Muscle of arm (tissue), 14 donors: ENCODE measurements around the gene KRTAP16-1. TPM values are rescaled to one million over a fixed set of nuclear protein-coding genes. Genes with fewer than 3 reads are reported as not detected.
"Not testable (repeated sequence)": the region's sequence is repeated elsewhere in the genome, so short reads cannot be mapped to it uniquely, and the experiment has no call there.

ENCODE experiments used
- DNase-seq: peaks from one replicate; pipeline ENCODE4 v3.0.0-alpha.2; 2013
- long read RNA-seq, 11 donors: transcript quantifications; one replicate each; lab custom pipeline, GENCODE V29; 2026
- polyA plus RNA-seq, 12 donors: library from polyadenylated mRNA; unstranded; fragments of 120-200 nt; gene quantifications; one replicate each; pipeline ENCODE4 v1.2.1, GENCODE V29; 2013; ENCODE audit not compliant: insufficient read length in 12 of 12

KRTAP16-1 gene, protein sequence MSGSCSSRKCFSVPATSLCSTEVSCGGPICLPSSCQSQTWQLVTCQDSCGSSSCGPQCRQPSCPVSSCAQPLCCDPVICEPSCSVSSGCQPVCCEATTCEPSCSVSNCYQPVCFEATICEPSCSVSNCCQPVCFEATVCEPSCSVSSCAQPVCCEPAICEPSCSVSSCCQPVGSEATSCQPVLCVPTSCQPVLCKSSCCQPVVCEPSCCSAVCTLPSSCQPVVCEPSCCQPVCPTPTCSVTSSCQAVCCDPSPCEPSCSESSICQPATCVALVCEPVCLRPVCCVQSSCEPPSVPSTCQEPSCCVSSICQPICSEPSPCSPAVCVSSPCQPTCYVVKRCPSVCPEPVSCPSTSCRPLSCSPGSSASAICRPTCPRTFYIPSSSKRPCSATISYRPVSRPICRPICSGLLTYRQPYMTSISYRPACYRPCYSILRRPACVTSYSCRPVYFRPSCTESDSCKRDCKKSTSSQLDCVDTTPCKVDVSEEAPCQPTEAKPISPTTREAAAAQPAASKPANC
- not detected for polyA plus RNA-seq
- long read RNA-seq, donor 1: 0 reads
- long read RNA-seq, donor 2: 0 reads
- long read RNA-seq, donor 3: 0 reads
- long read RNA-seq, donor 4: 0 reads
- long read RNA-seq, donor 5: 0 reads
- long read RNA-seq, donor 6: 0 reads
- long read RNA-seq, donor 7: 0 reads
- long read RNA-seq, donor 8: 0 reads
- long read RNA-seq, donor 9: 0 reads
- long read RNA-seq, donor 10: 0 reads
- long read RNA-seq, donor 11: 0 reads

DNA sequence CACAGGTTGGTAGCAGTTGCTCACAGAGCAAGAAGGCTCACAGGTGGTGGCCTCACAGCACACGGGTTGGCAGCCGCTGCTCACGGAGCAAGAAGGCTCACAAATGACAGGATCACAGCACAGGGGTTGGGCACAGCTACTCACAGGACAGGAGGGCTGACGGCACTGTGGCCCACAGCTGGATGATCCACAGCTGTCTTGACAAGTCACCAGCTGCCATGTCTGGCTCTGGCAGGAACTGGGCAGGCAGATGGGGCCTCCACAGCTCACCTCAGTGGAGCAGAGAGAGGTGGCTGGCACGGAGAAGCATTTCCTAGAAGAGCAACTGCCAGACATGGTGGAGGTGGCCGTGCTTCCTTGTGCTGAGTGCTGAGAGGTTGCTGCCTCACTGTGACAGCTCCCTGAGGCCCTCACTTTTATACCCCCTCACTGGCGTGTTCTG is at the start of gene KRTAP16-1:
KRTAP16-1 (minus strand) TSS at position 392 of the 442 bp plus-strand sequence; CDS start at position 336, 56 bp downstream.
- no peak for DNase-seq

DNA sequence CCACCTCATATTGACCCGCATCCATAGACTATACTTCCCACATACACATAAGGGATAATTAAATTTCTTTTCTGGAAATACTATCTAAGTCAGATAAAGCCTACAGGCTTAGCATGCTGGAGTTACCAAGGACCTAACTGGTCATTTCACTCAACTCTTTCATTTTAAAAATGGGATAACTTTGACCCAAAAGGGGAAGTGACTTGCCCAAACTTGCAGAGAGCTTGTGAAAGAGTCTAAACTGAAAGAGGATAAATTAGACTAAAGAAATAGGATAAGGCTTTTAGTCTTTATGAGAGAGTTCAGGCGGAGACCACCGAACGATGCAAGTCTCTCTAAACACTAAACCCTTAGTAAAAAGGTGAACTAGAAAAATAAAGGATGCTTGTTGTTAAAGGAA is 45.4 kb upstream of the KRTAP16-1 start:
- DNase-seq: no peak

DNA sequence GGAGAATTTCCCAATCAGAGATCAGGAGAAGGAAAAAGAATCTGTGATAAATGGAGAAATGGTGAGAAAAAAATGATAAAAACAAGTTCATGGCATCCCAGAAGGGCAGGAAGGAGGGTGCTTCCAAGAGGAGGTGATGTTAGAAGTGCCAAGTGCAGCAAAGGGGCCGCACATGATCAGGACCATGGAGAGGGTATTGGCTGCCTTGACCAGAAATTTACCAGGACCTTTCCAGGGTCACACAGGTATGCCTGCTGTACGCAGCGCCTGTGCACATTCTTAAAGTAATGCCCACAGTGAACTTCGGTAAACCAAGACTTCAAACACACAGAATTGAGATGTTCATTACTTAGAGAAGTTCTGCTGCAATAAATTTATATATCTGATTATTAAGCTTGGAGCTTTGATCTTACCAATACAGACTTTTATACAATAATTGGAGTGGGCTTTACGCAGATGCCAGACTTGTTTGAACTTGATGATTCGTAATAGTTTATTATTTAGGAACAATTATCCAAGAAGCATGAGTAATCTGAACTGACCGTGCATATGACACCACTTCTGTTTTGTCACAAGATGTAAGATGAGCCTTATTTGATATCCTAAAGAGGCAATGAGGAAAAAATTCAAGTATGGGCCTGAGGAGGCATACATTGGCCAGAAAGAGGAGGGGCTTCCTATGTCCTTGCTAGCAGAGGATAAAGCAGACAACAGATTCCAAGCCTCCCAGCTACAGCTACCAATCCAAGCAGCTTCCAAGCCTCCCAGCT is 43.7 kb upstream of the KRTAP16-1 start:
- no peak for DNase-seq

DNA sequence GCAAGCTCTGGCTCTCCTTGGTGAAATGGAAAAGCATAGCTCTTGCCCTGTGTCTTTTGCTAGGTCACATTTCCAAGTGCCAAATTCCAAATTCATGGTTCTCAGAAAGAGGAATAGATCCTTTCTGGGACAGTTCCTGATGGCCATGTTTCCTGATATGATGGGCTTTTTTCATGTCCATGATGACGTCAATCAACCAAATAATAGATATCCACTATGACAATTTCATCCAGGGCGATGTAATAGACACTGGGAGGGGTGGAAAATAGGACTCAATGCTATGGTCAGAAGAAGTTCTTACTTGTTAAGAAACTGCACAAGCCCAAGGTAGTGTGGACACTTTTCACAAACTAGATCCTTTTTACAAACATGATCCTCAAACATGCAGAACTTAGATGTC is 42.1 kb upstream of the KRTAP16-1 start:
- DNase-seq: no peak

DNA sequence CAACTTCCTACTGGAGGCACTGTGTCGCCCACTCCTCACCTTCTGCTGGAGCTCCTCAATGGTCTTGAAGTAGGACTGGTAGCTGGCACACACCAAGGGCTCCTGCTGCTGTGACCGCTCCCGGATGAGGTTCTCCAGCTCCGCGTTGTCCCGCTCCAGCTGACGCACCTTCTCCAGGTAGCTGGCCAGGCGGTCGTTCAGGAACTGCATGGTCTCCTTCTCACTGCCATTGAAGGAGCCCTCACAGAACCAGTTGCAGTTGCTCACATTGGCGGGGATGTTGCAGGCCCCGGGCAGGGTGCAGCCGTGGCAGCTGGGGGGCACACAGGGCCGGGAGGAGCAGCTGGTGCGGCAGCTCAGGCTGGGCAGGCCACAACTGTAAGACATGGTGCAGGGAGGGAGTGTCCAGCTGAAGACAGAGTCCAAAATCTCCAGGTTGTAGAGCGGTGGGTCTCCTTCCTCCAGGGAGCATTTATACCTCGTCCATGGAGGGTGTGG is 41.3 kb upstream of the KRTAP16-1 start, which contains the start of gene KRT33A:
KRT33A (minus strand) TSS at position 448 of the 498 bp plus-strand sequence; CDS start at position 387, 61 bp downstream.
- DNase-seq: not testable (repeated sequence)

DNA sequence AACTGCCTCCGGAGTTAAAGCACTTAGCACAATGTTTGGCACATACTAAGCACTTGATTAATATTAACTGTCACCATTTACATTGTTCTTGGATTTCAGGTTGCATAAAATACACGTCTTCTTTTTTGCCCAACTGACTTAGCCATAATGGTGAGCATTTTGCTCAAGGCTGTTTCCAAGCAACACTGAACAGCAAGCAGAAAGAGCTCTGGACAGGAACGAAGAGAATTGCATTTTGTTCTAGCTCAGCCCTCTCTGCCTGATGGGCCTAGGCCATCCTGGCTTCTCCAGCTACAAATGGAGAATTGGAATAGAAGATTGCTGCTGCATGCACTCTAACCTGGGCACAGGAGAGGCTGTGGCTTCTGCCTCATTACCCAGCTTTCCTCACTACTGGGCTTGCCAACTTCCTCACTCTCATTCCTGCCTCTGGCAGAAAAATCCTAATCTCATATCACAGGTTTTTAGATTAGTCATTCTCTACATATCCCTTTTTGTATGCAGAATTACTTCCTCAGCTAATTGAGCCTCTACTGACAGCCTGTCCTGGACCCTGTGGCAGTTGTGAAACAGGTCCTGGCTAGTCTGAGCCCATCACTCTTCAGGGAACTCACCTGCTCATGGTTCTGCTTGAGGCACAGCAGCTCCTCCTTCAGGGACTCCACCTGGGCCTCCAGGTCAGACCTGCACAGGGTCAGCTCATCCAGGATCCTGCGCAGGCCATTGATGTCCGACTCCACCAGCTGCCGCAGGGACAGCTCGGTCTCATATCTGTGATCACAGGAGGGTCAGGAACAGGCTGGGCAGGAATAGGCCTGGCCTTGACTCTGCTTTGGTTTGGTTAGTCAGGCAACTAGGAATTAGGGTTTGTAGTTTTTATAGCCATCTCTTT is 39.0 kb upstream of the KRTAP16-1 start:
- DNase-seq: no peak

DNA sequence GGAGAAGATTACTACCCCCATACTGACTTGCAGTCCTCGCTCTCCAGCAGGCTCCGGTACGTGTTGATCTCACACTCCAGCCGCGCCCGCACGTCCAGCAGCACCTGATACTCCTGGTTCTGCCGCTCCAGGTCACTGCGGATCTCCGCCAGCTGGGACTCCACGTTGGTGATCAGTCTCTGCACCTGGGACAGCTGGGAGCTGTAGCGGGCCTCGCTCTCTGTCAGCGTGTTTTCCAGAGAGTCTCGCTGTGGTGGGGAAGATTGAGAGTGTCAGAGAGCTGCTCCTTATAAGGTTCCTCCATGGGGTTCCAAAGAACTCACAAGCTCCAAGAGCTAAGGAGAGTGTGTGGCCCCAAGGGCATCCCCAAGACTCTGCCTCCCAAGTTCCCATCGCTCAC is 37.3 kb upstream of the KRTAP16-1 start:
- not testable (repeated sequence) for DNase-seq

DNA sequence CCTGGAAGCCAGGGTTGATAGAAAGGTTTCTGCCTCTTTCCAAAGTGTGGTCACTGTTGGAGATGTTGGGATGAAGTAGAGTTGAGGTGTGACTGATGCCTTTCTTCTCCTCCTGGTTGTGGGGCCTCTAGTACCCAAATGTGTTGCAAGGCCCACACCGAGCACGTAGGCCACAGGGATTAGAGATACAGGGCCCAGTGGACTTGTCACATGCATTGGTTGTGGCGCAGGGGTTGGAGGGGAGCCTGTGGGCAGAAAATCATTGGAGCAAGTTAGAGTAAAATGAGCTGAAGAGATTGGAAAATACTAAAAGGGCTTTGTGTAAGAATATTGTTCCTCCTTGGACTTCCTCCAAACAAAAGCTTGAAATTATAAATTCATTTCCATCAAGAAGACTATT is 36.9 kb upstream of the KRTAP16-1 start:
- DNase-seq: no peak

DNA sequence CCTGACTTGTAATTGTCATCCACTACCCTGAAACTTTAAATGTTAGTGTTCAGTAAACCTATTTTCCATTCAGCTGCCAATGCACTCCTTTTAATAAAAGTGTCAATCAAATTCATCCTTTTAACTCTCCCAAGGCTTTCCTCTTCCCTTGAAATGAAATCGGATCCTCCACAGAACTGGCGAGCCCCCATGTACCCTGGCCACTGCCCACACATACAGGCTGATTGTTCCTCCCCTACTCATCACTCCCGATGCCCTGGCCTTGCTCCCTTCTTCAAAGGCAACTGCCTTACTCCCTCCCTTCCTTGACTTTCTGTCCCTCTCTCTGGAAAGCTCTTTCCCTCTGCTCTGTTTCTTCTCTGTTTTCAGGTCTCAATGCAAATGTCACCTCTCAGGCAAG is 33.9 kb upstream of the KRTAP16-1 start:
- DNase-seq: no peak

DNA sequence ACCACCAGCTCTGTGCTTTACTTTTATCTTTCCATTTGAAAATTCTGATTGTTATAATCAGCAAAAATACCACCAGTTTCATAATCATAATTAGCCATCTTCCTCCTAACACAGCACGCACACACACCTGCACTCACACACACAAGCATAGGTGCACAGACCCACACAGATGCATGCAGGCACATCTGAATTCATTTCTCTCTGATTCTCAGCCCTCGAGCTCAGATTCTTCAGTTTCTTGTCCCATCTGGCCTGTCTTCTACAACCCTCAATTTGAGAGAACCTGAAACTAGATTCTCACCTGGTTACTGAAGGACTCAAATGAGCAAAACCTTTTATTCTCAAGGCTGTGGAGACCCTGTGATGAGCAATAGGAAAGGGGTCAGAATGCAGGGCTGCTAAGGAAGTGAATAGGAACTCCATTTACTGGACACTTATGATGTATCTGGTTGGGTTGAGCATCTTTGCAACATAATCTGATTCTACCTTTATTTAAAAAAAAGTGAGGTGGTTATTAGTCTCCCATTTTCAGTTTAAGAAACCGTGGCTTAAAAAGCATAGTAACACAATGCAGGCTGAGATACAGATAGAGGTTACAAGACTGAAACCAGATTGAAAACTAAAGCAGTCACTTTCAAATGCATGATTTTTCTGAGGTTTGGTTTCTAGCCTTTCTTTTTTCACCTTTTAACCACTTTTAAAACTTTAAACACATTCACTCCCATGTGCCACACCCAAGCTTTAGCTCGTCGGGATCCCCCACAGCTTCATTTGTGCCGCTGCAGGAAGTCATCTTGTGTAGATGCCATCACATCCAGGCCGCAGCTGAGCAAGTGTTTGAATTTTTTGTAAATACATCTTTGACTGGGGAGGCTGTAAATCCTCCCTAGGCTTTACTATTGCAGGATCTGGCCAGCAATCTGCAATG is 32.1 kb upstream of the KRTAP16-1 start:
- no peak for DNase-seq

DNA sequence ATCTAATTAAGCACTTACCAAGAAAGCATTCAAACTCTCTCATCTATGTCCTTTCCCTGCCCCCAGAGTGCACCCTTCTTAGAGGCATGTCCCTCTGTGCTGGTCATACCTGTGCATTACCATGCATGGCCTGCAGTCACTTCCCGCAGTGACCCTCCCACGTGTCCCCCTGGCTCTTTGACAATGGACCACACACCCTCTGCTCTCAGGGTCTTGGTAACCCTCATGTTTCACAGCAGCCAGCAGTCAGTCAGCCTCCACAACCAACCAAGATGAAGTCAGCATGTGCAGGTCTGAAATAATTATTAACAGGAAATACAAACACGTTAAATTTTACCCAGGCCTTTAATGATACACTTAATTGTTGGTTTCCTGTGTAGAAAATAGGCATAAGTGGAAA is 31.4 kb upstream of the KRTAP16-1 start:
- DNase-seq: no peak

DNA sequence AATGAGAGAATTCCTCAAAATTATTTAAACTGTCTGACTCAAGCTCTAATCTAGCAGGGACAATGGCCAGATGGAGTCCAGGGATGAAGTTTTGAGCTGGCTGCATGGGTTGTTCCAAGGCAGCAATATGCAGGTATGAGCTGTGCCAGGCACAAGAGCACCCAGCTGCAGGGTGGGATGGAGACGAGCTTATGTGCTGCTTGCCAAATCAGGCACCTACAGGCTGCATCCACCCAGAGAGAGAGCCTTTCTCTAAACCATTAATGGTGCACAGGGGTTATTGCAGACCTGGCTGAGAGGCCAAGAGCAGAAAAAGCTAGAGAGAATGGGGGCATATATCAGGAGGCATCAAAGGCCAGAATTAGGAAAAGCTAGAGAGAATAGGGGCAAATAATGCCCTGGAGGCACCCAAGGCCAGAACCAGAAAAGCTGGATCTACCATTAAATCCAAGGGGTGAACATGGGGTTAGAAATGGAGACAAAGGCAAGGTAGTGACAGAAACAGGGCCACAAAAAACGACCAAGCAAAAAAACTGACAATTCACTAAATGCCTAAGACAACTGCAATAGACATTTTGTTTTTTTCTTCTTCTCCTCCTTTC is 30.6 kb upstream of the KRTAP16-1 start:
- DNase-seq: no peak

DNA sequence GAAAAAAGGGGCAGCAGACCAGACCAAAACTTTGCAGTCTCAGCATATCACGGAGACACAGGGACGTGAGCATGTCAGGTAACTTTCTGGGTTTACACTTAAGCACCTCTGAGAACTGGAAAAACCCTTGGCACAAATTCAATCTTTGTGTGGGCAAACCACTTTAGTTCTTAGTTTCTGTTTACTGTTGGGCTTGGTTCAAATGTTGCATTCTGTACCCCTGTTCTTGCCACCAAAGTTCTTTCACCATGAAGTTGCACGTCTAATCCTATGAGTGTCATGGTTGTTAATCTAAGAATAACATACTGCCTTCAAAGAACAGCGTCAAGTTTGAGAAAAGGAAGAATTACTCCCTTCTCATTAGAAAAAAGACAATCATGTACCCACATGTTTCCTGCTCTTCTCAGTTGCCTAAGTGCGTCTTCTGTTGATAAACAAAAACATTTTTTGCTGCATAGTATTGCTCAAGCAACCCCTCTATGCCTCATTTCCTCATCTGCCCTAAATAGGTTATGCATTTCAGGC is 29.9 kb upstream of the KRTAP16-1 start:
- no peak for DNase-seq

DNA sequence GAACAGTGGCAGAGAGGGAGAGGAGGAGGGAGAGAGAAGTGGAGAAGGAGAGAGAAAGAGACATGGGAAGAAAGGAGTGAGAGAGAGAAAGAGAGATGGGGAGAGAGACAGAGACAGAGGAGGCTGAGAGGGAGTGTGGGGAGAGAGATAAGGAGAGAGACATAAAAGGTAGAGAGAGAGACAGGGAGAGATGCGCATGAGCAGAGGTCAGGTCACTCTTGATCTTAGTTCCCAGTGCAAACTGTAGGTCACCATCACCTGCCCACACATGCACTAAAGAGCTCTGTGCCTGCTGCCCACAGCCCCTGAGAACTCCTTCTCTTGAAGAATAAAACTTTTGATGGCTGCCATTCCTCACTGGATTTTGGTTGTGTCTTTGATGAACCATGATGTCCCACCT is 26.6 kb upstream of the KRTAP16-1 start:
- DNase-seq: no peak

DNA sequence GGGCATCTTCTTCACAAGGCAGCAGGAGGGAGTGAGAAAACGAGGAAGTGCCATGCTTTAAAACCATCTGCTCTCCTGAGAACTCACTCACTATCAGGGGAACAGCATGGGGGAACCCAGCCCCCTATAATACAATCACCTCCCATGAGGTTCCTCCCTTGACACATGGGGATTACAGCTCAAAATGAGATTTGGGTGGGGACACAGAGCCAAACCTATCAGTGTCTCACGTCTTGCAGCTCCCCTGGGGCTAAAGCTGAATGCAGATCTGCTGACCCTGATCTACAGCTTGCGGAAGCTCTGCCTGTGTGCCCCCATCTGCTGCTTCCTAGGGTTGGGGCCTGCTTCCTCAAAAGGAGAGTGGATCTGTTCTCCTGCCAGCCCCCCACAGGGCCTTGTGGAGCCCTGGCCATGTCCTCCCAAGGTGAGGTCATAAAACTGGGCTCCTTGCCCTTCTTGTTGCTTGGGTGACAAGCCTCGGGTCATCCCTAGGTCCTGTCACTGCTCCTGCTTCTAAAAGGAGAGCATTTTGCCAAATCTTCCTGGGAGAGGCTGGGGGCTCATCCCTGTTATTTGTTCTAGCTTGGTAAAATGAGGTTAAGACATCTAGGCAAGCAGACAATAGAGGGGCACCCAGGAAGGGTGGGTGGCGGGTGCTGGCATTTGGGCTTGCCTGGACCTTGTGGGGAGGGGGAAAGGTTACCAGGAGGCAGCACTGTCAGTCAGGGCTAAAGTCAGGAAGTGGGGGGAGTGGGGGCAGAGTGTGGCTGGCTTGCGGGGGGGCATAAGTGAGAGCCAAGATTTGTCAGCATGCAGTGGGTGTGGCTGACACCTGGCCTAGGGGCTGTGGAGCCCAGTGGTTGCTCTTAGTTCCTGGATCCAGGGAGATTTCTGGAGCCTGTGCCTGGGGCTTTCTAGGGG is 25.5 kb upstream of the KRTAP16-1 start:
- DNase-seq: no peak

DNA sequence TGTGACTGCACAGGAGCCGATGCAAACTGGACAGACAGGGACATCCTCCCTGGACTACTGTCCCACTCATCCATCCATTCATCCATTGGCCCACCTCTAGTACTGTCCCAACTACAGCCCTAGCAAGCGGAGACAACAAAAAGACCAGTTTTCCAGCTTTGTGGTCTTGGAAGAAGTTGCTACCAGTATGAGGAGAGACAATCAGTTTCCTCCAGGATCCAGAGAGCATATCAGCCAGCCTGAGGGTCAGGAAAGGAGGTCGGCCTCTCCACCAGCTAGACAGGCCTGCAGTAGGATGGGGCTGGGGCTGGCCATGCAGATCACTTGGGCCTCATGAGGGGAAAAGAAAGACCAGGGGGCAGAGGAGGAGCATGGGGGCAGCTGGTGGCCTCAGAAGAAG is 24.7 kb upstream of the KRTAP16-1 start:
- DNase-seq: no peak

DNA sequence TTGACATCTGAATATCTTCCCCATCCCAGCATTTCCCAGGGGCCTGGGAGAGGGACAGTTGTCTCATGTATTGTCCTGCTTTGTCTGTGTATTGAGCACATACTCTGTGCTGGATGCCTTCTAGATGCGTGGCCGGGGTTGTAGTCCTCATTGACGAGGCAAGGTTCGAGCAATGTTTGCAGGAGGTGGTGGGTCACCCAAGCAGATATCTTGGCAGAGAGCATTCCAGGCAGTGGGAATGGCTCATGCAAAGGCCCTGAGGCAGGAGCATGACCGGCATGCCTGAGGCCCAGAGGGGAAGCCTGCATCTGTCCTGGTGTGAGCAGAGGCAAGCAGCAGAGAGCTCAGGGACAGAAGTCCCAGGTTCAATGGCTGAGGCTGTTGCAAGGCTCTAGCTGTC is 24.0 kb upstream of the KRTAP16-1 start:
- no peak for DNase-seq

DNA sequence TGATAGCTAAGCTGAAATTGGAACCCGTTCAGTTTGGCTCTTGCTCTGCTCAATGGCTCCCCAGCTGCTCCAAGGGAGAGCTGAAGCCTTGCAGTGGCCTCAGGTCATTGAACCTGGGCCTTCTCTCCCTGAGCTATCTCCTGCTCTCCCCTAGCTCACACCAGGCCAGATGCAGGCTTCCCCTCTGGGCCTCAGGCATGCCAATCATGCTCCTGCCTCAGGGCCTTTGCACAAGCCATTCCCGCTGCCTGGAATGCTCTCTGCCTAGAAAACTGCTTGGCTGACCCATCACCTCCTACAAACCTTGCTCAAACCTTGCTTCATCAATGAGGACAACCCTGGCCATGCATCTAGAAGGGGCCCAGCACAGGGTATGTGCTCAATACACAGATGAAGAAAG is 23.1 kb upstream of the KRTAP16-1 start:
- DNase-seq: no peak
